Heart left ventricle (tissue), 16 donors: Measurements from ENCODE around the gene PELO. TPM values are rescaled to one million over a fixed set of nuclear protein-coding genes. Genes with fewer than 3 reads are reported as not detected.
"Not testable (repeated sequence)": the region's sequence is repeated elsewhere in the genome, so short reads cannot be mapped to it uniquely, and the experiment has no call there.

Experiments used
- ATAC-seq, 4 donors: fragments of 200-7000 bp; cut with Tn5 transposase; one replicate each; pipeline ENCODE4 v1.9.1; 2020 to 2022; ENCODE audit warnings: moderate library complexity in 4 of 4, mild to moderate bottlenecking in 3 of 4, moderate number of reproducible peaks in 1 of 4
- DNase-seq, 5 donors: peaks; one replicate each; pipeline ENCODE4 v3.0.0-alpha.2; 2020
- H3K27ac ChIP-seq, 12 donors: fragments of 200-600 bp; sonication (generic) in 4 of 12; one replicate each; pipeline versions ENCODE4 v1.5.0 to v1.8.0; 2016 to 2022; ENCODE audit warnings: mild to moderate bottlenecking in 2 of 12
- H3K27me3 ChIP-seq, 9 donors: fragments of 200-600 bp; sonication (generic) in 2 of 9; one replicate each; pipeline versions ENCODE4 v1.5.1 to v1.8.0; 2016 to 2022; ENCODE audit warnings: mild to moderate bottlenecking in 3 of 9
- H3K36me3 ChIP-seq, 9 donors: fragments of 200-600 bp; sonication (generic) in 2 of 9; one replicate each; pipeline versions ENCODE4 v1.5.0 to v1.8.0; 2018 to 2022; ENCODE audit warnings: mild to moderate bottlenecking in 2 of 9
- H3K4me1 ChIP-seq, 12 donors: fragments of 200-600 bp; sonication (generic) in 4 of 12; one replicate each; pipeline versions ENCODE4 v1.5.0 to v1.8.0; 2016 to 2022; ENCODE audit warnings: mild to moderate bottlenecking in 3 of 12
- H3K4me3 ChIP-seq, 12 donors: fragments of 200-600 bp; sonication (generic) in 4 of 12; one replicate each; pipeline versions ENCODE4 v1.5.0 to v1.8.0; 2017 to 2022; ENCODE audit warnings: mild to moderate bottlenecking in 9 of 12, moderate library complexity in 4 of 12
- H3K9me3 ChIP-seq, 12 donors: fragments of 200-600 bp; sonication (generic) in 4 of 12; one replicate each; pipeline versions ENCODE4 v1.5.0 to v1.8.0; 2016 to 2022; ENCODE audit warnings: mild to moderate bottlenecking in 1 of 12
- CTCF ChIP-seq, 12 donors: fragments of 200-600 bp; sonication (generic) in 4 of 12; IDR thresholded peaks; one replicate each; pipeline versions ENCODE4 v1.5.0 to v1.8.0; 2018 to 2022; ENCODE audit warnings: antibody characterized with exemption in 12 of 12, mild to moderate bottlenecking in 5 of 12
- POLR2A ChIP-seq, 2 donors: fragments of 450-650 bp; IDR thresholded peaks; one replicate each; pipeline ENCODE4 v1.6.1; 2017; ENCODE audit warnings: antibody characterized with exemption in 2 of 2, mild to moderate bottlenecking in 2 of 2, moderate library complexity in 2 of 2
- WGBS, 4 donors: extraction: QIAGEN DNeasy Blood & Tissue Kit in 2 of 4; methylation state at CpG; one replicate each; pipeline versions ENCODE4 v1.1.5 to v1.1.7; 2013 to 2018; 5-methylcytosine and 5-hydroxymethylcytosine counted together
- intact Hi-C, 10 donors: fragments of 100-400 bp; cut with DNase I; formaldehyde crosslinking; loops; one replicate each; pipeline versions ENCODE4 v1.11.1 to v1.14.2; 2022
- polyA plus RNA-seq, 2 donors: library from polyadenylated mRNA; stranded (reverse); fragments of 200-250 nt; gene quantifications; one replicate each; pipeline ENCODE4 v1.2.3, GENCODE V29; 2013
- total RNA-seq, 9 donors: library from RNA; depleted of rRNA in 2 of 9; stranded (reverse); fragments of >200 nt in 2 of 9; fragmentation: NEBNext Ultra II Directional in 3 of 9; extraction: Animal tissue kit (Norgen Biotek cat#: 25700) in 3 of 9; gene quantifications; one replicate each; pipeline versions ENCODE4 v1.1.0 to v1.2.4, GENCODE V29; 2016 to 2023
- donor health status: ischemic (EF 13 %, LVEDD 7.1; RV severe dilation, severe dysfunction).
- donor health status: healthy with polysubstance abuse.
- donor health status: DM: no; HTN: yes; CAD: no.
- donor health status: DM: no; HTN: no; CAD: no.
- donor health status: ischemic (EF 25% LVEDD 6.9; RV normal size, moderate dysfunction).
- donor health status: ischemic (EF 25% LVEDD 5.7; RV mildly dilated, moderate dysfunction).
- donor health status: healthy.
- donor health status: DM: yes; HTN: yes; CAD: no.
- donor health status: ischemic (EF 35%, LVEDD 5.7; RV mildly dilated, moderate dysfunction).
- donor health status: nonischemic (EF 11% LVEDD 7.7; RV severe dilation, severe dysfunction).
- donor health status: DM: yes; HTN: yes; CAD: no.
- donor health status: PGD.
- donor health status: ischemic (EF 29% LVEDD 5.4; RV normal size, mild dysfunction).
- donor health status: nonischemic (EF 23%, LVEDD 6.1; RV moderate dilation, normal function).

The PELO gene
- total and polyA plus RNA-seq, 11 donors = 4.3 to 28.4 (median 16.8) TPM

- intact Hi-C loops = no loop called here
- 55 to 70% (median 58%) methylated on average over 2 of the region's 2 CpGs for WGBS, 4 donors
- no peak for TF ChIP-seq CTCF (IDR thresholded peaks at IDR 0.05)
- TF ChIP-seq POLR2A (IDR thresholded peaks at IDR 0.05) = no peak
- ATAC-seq (peak in 2 of 4 donors; percentile 61 to 80), DNase-seq (no peak)
- Histone ChIP-seq H3K27me3 (no peaks in the 10 kb centered on the region), H3K4me1 (peaks cover 0 to 37% (median 15%) of the 10 kb centered on the region in 12 donors), H3K36me3 (no peaks in the 10 kb centered on the region), H3K9me3 (no peaks in the 10 kb centered on the region), H3K4me3 (no peak overlapping the region), H3K27ac (peak overlapping the region in 8 of 12 donors; percentile 7 to 66 (median 46))
Measured at GRCh38 chr5:52743012-52743411, 44.7 kb upstream of the PELO start.

- no peak for DNase-seq
- no peaks in the 10 kb centered on the region for H3K27me3 ChIP-seq
- no peaks in the 10 kb centered on the region for H3K36me3 ChIP-seq
- intact Hi-C loops = no loop called here
- no peak for TF ChIP-seq POLR2A (IDR thresholded peaks at IDR 0.05)
- TF ChIP-seq CTCF (IDR thresholded peaks at IDR 0.05) = no peak
- H3K9me3 ChIP-seq = no peaks in the 10 kb centered on the region
- no peak overlapping the region for H3K4me3 ChIP-seq
- H3K27ac ChIP-seq = peak overlapping the region in 10 of 12 donors; percentile 2 to 66 (median 46)
- ATAC-seq = no peak
- 59 to 65% (median 61%) methylated on average over 3 of the region's 3 CpGs for WGBS, 4 donors
- peaks cover 0 to 32% (median 15%) of the 10 kb centered on the region in 12 donors for H3K4me1 ChIP-seq
Measured at GRCh38 chr5:52743529-52743928, 44.2 kb upstream of the PELO start.

- Histone ChIP-seq H3K9me3 (no peaks in the 10 kb centered on the region), H3K36me3 (no peaks in the 10 kb centered on the region), H3K4me1 (peaks cover 0 to 29% (median 15%) of the 10 kb centered on the region in 12 donors), H3K4me3 (no peak overlapping the region), H3K27me3 (no peaks in the 10 kb centered on the region), H3K27ac (peak overlapping the region in 10 of 12 donors; percentile 2 to 66 (median 39))
- no peak for DNase-seq
- no peak for TF ChIP-seq POLR2A (IDR thresholded peaks at IDR 0.05)
- TF ChIP-seq CTCF (IDR thresholded peaks at IDR 0.05) = no peak
- intact Hi-C loops = no loop called here
- WGBS, 4 donors = 18 to 43% (median 33%) methylated on average over 1 of the region's 1 CpG
- peak in 2 of 4 donors; percentile 46 to 62 for ATAC-seq
Measured at GRCh38 chr5:52743970-52744369, 43.7 kb upstream of the PELO start.

GRCh38 chr5:52744867-52745458, 42.8 kb upstream of the PELO start:
- H3K27me3 ChIP-seq, H3K36me3 ChIP-seq, ATAC-seq, intact Hi-C loops, H3K9me3 ChIP-seq, DNase-seq, H3K4me3 ChIP-seq: not testable (repeated sequence)
- peaks cover 0 to 29% (median 15%) of the 10 kb centered on the region in 12 donors for H3K4me1 ChIP-seq
- peak overlapping the region in 6 of 12 donors; percentile 15 to 66 (median 50) for H3K27ac ChIP-seq
- WGBS, 4 donors = 86 to 93% (median 90%) methylated on average over 2 of the region's 2 CpGs

GRCh38 chr5:52746539-52746938, 41.2 kb upstream of the PELO start:
- ATAC-seq (no peak), DNase-seq (no peak)
- WGBS, 4 donors = 72 to 80% (median 78%) methylated on average over 2 of the region's 2 CpGs

More at GRCh38 chr5:52746539-52746938, 41.2 kb upstream of the PELO start:
- Histone ChIP-seq H3K4me3 (no peak overlapping the region), H3K27ac (no peak overlapping the region), H3K36me3 (no peaks in the 10 kb centered on the region), H3K9me3 (no peaks in the 10 kb centered on the region), H3K27me3 (no peaks in the 10 kb centered on the region), H3K4me1 (peaks cover 0 to 29% (median 15%) of the 10 kb centered on the region in 12 donors)
- TF ChIP-seq CTCF (IDR thresholded peaks at IDR 0.05) (no peak), POLR2A (IDR thresholded peaks at IDR 0.05) (no peak)
- intact Hi-C loops = no loop called here
